Measurements from ENCODE around the gene OR2AG1.

Gene OR2AG1

DNA sequence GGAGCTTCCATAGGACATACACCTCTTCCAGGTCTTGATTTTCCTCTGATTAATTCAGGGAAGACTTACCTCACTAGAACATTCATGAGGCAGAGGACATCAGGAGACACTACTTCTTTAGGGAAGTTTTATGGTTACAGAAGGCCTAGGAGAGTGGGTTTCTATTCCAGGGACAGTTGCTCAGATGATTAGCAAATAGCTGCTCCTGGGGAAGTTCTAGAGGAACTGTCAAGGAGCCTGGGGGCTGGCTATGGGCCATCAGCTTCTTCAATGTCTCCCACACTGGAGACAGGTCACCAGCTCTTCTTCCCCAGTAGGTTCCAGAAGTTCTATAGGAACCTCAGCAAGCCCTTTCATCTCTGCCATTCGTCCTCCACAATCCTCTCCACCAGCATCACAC, 51.2 kb downstream of the OR2AG1 start:
- no peak for DNase-seq (ENCODE audit: low read depth)
- no peak overlapping the region for H3K4me3 ChIP-seq (ENCODE audit: low read depth, low read length)
- TF ChIP-seq, protein P1, sequence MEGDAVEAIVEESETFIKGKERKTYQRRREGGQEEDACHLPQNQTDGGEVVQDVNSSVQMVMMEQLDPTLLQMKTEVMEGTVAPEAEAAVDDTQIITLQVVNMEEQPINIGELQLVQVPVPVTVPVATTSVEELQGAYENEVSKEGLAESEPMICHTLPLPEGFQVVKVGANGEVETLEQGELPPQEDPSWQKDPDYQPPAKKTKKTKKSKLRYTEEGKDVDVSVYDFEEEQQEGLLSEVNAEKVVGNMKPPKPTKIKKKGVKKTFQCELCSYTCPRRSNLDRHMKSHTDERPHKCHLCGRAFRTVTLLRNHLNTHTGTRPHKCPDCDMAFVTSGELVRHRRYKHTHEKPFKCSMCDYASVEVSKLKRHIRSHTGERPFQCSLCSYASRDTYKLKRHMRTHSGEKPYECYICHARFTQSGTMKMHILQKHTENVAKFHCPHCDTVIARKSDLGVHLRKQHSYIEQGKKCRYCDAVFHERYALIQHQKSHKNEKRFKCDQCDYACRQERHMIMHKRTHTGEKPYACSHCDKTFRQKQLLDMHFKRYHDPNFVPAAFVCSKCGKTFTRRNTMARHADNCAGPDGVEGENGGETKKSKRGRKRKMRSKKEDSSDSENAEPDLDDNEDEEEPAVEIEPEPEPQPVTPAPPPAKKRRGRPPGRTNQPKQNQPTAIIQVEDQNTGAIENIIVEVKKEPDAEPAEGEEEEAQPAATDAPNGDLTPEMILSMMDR (IDR thresholded peaks at IDR 0.05; ENCODE audit: low read depth, low read length, missing control alignments), result no peak
- in situ Hi-C loops (cut with HindIII; ENCODE audit: low sequenced_read_pairs), result no loop called here

All from astrocyte of the cerebellum (primary cell).